Liver (tissue), 9 donors: Measurements from ENCODE around the gene DCDC1. TPM values are rescaled to one million over a fixed set of nuclear protein-coding genes. Genes with fewer than 3 reads are reported as not detected.

Experiments used
- DNase-seq: peaks from one replicate; pipeline ENCODE4 v3.0.0-alpha.2; 2017; ENCODE audit warnings: low spot score
- H3K27ac ChIP-seq, 2 donors: one replicate each; pipeline ENCODE4 v1.7.0; 2013; ENCODE audit warnings: inconsistent platforms in 2 of 2, low read length in 2 of 2, control low read depth in 1 of 2, low read depth in 1 of 2, mild to moderate bottlenecking in 1 of 2
- H3K27me3 ChIP-seq, 4 donors: one replicate each; pipeline versions ENCODE4 v1.6.1 to v1.7.0; 2013; ENCODE audit warnings: low read length in 3 of 4, inconsistent platforms in 1 of 4, mild to moderate bottlenecking in 1 of 4, moderate library complexity in 1 of 4; ENCODE audit not compliant: control insufficient read depth in 4 of 4, insufficient read depth in 4 of 4
- H3K36me3 ChIP-seq, 4 donors: one replicate each; pipeline versions ENCODE4 v1.6.1 to v1.7.0; 2013; ENCODE audit warnings: low read length in 3 of 4, mild to moderate bottlenecking in 3 of 4, low read depth in 1 of 4, moderate library complexity in 1 of 4; ENCODE audit not compliant: control insufficient read depth in 4 of 4, insufficient read depth in 3 of 4
- H3K4me1 ChIP-seq, 4 donors: one replicate each; pipeline versions ENCODE4 v1.6.1 to v1.7.0; 2013; ENCODE audit warnings: low read length in 3 of 4, mild to moderate bottlenecking in 3 of 4, moderate library complexity in 1 of 4; ENCODE audit not compliant: control insufficient read depth in 4 of 4, insufficient read depth in 4 of 4
- H3K4me3 ChIP-seq, 3 donors: one replicate each; pipeline versions ENCODE4 v1.6.1 to v1.7.0; 2013; ENCODE audit warnings: low read length in 3 of 3, control low read depth in 1 of 3, low read depth in 1 of 3, mild to moderate bottlenecking in 1 of 3
- H3K9ac ChIP-seq, 2 donors: one replicate each; pipeline ENCODE4 v1.7.0; 2013; ENCODE audit warnings: low read length in 2 of 2, mild to moderate bottlenecking in 2 of 2, moderate library complexity in 2 of 2, control low read depth in 1 of 2, low read depth in 1 of 2
- H3K9me3 ChIP-seq, 4 donors: one replicate each; pipeline versions ENCODE4 v1.6.1 to v1.7.0; 2013; ENCODE audit warnings: low read length in 3 of 4; ENCODE audit not compliant: control insufficient read depth in 4 of 4
- CTCF ChIP-seq: fragments of 150-350 bp; IDR thresholded peaks from 2 replicates; pipeline ENCODE4 v1.5.1; 2017; ENCODE audit warnings: improper control_type of control experiment, low read depth, low read length; ENCODE audit not compliant: missing input control
- EGR1 ChIP-seq, 2 donors: IDR thresholded peaks; 2 replicates each; pipeline ENCODE4 v1.6.1; 2016 to 2018; ENCODE audit warnings: antibody characterized with exemption in 2 of 2, low read depth in 2 of 2
- FOXA2 ChIP-seq: IDR thresholded peaks from 2 replicates; pipeline ENCODE4 v1.6.1; 2016; ENCODE audit warnings: antibody characterized with exemption
- HNF4G ChIP-seq: IDR thresholded peaks from 2 replicates; pipeline ENCODE4 v1.6.1; 2016; ENCODE audit warnings: antibody characterized with exemption
- JUND ChIP-seq, 2 donors: IDR thresholded peaks; 2 replicates each; pipeline ENCODE4 v1.6.1; 2016; ENCODE audit warnings: antibody characterized with exemption in 2 of 2
- MAX ChIP-seq: IDR thresholded peaks from 2 replicates; pipeline ENCODE4 v1.6.1; 2016; ENCODE audit warnings: antibody characterized with exemption
- NR2F2 ChIP-seq: IDR thresholded peaks from 2 replicates; pipeline ENCODE4 v1.6.1; 2016; ENCODE audit warnings: antibody characterized with exemption
- RAD21 ChIP-seq, 2 donors: IDR thresholded peaks; 2 replicates each; pipeline ENCODE4 v1.6.1; 2016; ENCODE audit warnings: antibody characterized with exemption in 2 of 2, mild to moderate bottlenecking in 2 of 2
- REST ChIP-seq: IDR thresholded peaks from 2 replicates; pipeline ENCODE4 v1.6.1; 2016; ENCODE audit warnings: antibody characterized with exemption, mild to moderate bottlenecking
- RXRA ChIP-seq, 2 donors: IDR thresholded peaks; 2 replicates each; pipeline ENCODE4 v1.6.1; 2017 to 2018; ENCODE audit warnings: antibody characterized with exemption in 2 of 2, mild to moderate bottlenecking in 1 of 2
- SP1 ChIP-seq: IDR thresholded peaks from 2 replicates; pipeline ENCODE4 v1.6.1; 2018; ENCODE audit warnings: antibody characterized with exemption, mild to moderate bottlenecking
- WGBS: extraction: QIAGEN DNeasy Blood & Tissue Kit; methylation state at CpG from one replicate; pipeline ENCODE4 v1.1.7; 2013; 5-methylcytosine and 5-hydroxymethylcytosine counted together
- polyA plus RNA-seq, 2 donors: library from polyadenylated mRNA; stranded (reverse) in 1 of 2; unstranded in 1 of 2; fragments of 200-250 nt in 1 of 2; fragments of >200 nt in 1 of 2; fragmentation: Nextera tagmentation in 1 of 2; extraction: Ambion mirVana in 1 of 2; gene quantifications; one replicate each; pipeline versions ENCODE4 v1.2.1 to v1.2.3, GENCODE V29; 2013 to 2015
- total RNA-seq, 2 donors: library from RNA; depleted of rRNA; stranded (reverse); fragments of >200 nt; gene quantifications; one replicate each; pipeline ENCODE4 v1.2.3, GENCODE V29; 2014
- donor health status: healthy.
- donor health status: healthy.
- donor health status: healthy.
- donor health status: healthy.
- donor health status: healthy.

The DCDC1 gene
- total and polyA plus RNA-seq, 4 donors = 0.38 to 3.5 (median 2.0) TPM

- TF ChIP-seq REST (no peak), NR2F2 (no peak), FOXA2 (no peak)
Observed at GRCh38 chr11:31026315-31026714, 343.2 kb downstream of the DCDC1 start (continued).

GRCh38 chr11:31022080-31022479, 347.5 kb downstream of the DCDC1 start:
- DNase-seq = no peak
- Histone ChIP-seq H3K4me1 (no peaks in the 10 kb centered on the region), H3K36me3 (no peaks in the 10 kb centered on the region), H3K9me3 (no peaks in the 10 kb centered on the region), H3K4me3 (no peak overlapping the region), H3K9ac (no peak overlapping the region), H3K27me3 (no peaks in the 10 kb centered on the region), H3K27ac (no peak overlapping the region)
- TF ChIP-seq NR2F2 (no peak), MAX (no peak), CTCF (no peak), RAD21 (IDR thresholded peaks at IDR 0.05) (no peak), REST (no peak), HNF4G (no peak), FOXA2 (no peak), JUND (IDR thresholded peaks at IDR 0.05) (no peak), EGR1 (IDR thresholded peaks at IDR 0.05; ENCODE audit: low read depth in 2 of 2) (no peak), RXRA (IDR thresholded peaks at IDR 0.05) (no peak)
- WGBS = 29% methylated on average over 2 of the region's 2 CpGs

GRCh38 chr11:31019786-31020185, 349.8 kb downstream of the DCDC1 start:
- Histone ChIP-seq H3K4me3 (no peak overlapping the region), H3K36me3 (no peaks in the 10 kb centered on the region), H3K9me3 (no peaks in the 10 kb centered on the region), H3K4me1 (no peaks in the 10 kb centered on the region), H3K9ac (no peak overlapping the region), H3K27me3 (no peaks in the 10 kb centered on the region), H3K27ac (no peak overlapping the region)
- no peak for TF ChIP-seq RAD21 (IDR thresholded peaks at IDR 0.05)
- TF ChIP-seq SP1 = no peak
- WGBS = 78% methylated on average over 4 of the region's 4 CpGs
- no peak for DNase-seq
